Activated T-cell treated with anti-CD3 and anti-CD28 coated beads, Interleukin-2, amount 50 U/mL, for 4 hours (primary cell): ENCODE results near the gene RPGRIP1L. TPM values are rescaled to one million over a fixed set of nuclear protein-coding genes. Genes with fewer than 3 reads are reported as not detected.

Source experiments
- ATAC-seq, 2 donors: fragments of 200-7000 bp; cut with Tn5 transposase; one replicate each; pipeline ENCODE4 v1.10.0; 2021
- DNase-seq: peaks from one replicate; pipeline ENCODE4 v3.0.0-alpha.2; 2020
- H3K27me3 Mint-ChIP-seq: one replicate; pipeline ENCODE4 v1.8.0; 2021; ENCODE audit warnings: low read depth, mixed read lengths
- H3K36me3 Mint-ChIP-seq: one replicate; pipeline ENCODE4 v1.8.0; 2022; ENCODE audit warnings: mixed read lengths; ENCODE audit not compliant: insufficient read depth
- H3K4me1 Mint-ChIP-seq: one replicate; pipeline ENCODE4 v1.8.0; 2021; ENCODE audit warnings: low read depth, mixed read lengths
- H3K4me3 Mint-ChIP-seq: one replicate; pipeline ENCODE4 v1.8.0; 2021; ENCODE audit warnings: mild to moderate bottlenecking, moderate library complexity, mixed read lengths
- H3K9me3 Mint-ChIP-seq: one replicate; pipeline ENCODE4 v1.8.0; 2021; ENCODE audit warnings: mixed read lengths
- total RNA-seq, 3 donors: library from RNA; stranded (reverse); gene quantifications; one replicate each; pipeline ENCODE4 v1.2.1, GENCODE V29; 2021

The RPGRIP1L gene
- total RNA-seq, 3 donors from 2014 or later: 5.4 to 6.6 (median 5.9) TPM

DNA sequence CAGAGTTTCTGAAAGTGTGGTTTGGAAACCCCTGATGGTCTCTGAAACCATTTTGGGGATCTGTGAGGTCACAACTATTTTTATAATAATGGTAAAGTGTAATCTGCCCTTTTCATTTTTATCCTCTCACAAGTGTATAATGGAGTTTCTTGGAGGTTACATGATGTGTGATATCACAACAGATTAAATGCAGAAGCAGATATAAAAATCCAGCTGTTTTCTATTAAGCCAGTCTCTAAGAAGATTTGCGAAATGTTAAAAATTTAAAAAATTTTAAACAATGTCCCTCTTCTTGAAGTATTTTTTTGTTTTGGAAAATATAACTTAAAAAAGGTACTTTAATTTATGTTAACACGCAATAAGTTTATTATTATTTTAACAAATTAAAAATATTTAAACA lies 48.7 kb downstream of the RPGRIP1L start:
- H3K9me3 Mint-ChIP-seq: no peaks in the 10 kb centered on the region
- peaks cover 21% of the 10 kb centered on the region for H3K36me3 Mint-ChIP-seq
- H3K27me3 Mint-ChIP-seq: no peaks in the 10 kb centered on the region
- DNase-seq: no peak
- ATAC-seq: no peak
- H3K4me3 Mint-ChIP-seq: no peak overlapping the region
- no peaks in the 10 kb centered on the region for H3K4me1 Mint-ChIP-seq

DNA sequence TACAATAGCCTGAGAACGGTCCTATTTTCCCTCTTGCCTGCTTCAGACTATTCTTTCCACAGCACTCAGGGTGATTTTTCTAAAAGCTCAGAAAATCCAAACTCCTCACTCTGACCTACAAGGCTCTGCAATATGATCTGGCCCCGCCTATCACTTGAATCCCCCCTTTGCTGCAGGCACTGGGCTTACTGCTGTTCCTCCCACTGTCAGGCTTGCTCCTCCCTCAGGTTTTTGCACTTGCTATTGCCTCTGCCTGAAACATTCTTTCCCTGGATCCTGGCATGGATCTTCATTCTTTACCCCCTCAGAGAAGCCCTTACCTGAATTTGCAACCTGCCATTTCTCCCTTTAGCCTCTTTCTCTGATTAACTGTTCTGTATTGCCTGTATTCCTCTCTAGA lies 52.3 kb downstream of the RPGRIP1L start:
- no peaks in the 10 kb centered on the region for H3K4me1 Mint-ChIP-seq
- H3K36me3 Mint-ChIP-seq: peaks cover 31% of the 10 kb centered on the region
- H3K4me3 Mint-ChIP-seq: no peak overlapping the region
- H3K27me3 Mint-ChIP-seq: no peaks in the 10 kb centered on the region
- no peak for ATAC-seq
- no peaks in the 10 kb centered on the region for H3K9me3 Mint-ChIP-seq
- DNase-seq: no peak

DNA sequence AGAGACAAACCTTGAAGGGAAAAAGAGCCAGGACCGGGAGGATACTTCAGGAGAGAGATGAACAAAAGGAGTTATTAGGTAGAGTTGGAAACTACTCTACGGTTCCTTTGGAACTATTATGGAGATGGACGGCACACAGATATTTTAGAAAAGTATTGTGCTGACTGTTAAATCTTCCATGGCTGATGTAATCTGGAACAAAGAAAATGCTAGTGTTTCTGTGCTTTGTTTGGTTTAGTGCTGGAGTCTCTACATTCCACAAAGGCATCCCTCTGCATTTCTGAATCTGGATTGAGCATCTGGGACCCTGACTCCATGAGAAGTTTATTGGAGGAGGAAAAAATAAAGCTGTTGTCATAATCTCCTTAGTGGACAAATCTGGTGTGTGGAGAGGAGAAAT lies 57.2 kb downstream of the RPGRIP1L start:
- Mint-ChIP-seq H3K4me1 (no peaks in the 10 kb centered on the region), H3K4me3 (no peak overlapping the region), H3K36me3 (peaks cover 38% of the 10 kb centered on the region), H3K27me3 (no peaks in the 10 kb centered on the region), H3K9me3 (peaks cover 24% of the 10 kb centered on the region)
- ATAC-seq (no peak), DNase-seq (no peak)

GRCh38 chr16:53643474-53643873 lies 60.2 kb downstream of the RPGRIP1L start:
- Mint-ChIP-seq H3K27me3 (no peaks in the 10 kb centered on the region), H3K36me3 (peaks cover 42% of the 10 kb centered on the region), H3K4me1 (no peaks in the 10 kb centered on the region), H3K4me3 (no peak overlapping the region), H3K9me3 (peaks cover 24% of the 10 kb centered on the region)
- ATAC-seq (no peak), DNase-seq (no peak)

- Mint-ChIP-seq H3K36me3 (peaks cover 38% of the 10 kb centered on the region), H3K9me3 (peaks cover 24% of the 10 kb centered on the region), H3K4me1 (no peaks in the 10 kb centered on the region), H3K4me3 (no peak overlapping the region), H3K27me3 (no peaks in the 10 kb centered on the region)
- no peak for ATAC-seq
- no peak for DNase-seq
Measured at GRCh38 chr16:53642094-53642493, 61.6 kb downstream of the RPGRIP1L start.

DNA sequence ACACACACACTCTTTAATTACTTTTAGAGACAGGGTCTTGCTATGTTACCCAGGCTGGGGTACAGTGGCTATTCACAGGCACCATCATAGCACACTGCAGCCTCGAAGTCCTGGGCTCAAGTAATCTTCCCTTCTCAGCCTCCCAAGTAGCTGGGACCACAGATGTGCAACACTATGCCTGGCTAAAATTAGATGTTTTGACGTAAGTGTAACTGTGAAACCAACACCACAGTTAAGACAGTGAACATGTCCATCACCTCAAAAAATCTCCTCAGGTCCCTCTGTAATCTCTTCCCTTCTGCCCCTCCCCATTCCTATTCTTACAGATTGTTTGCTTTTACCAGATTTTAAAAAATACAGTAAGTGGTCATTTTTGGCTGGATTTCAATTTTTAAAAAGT lies 66.7 kb downstream of the RPGRIP1L start:
- no peak for DNase-seq
- H3K9me3 Mint-ChIP-seq: no peaks in the 10 kb centered on the region
- H3K4me1 Mint-ChIP-seq: no peaks in the 10 kb centered on the region
- H3K4me3 Mint-ChIP-seq: no peak overlapping the region
- ATAC-seq: no peak
- H3K27me3 Mint-ChIP-seq: no peaks in the 10 kb centered on the region
- peaks cover 20% of the 10 kb centered on the region for H3K36me3 Mint-ChIP-seq

DNA sequence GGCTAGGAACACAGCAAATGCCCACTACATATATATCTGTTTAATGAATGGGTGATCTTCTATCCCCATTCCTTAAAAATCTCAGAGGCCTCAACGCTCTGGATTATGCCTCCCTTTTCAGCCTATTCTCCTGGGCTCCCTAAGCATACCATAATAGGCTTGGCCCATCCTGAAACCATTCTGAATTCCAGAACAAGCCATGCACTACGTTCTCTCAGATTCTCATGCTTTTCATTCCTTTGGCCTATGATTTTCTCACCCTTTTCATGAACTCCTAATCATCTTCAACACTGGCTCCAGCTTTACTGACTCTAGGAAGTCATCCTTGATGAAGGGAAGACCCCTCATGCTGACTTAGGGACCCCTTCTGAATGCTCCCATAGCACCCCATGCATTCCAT lies 71.1 kb downstream of the RPGRIP1L start:
- Mint-ChIP-seq H3K4me1 (no peaks in the 10 kb centered on the region), H3K9me3 (no peaks in the 10 kb centered on the region), H3K36me3 (peaks cover 15% of the 10 kb centered on the region), H3K27me3 (no peaks in the 10 kb centered on the region), H3K4me3 (no peak overlapping the region)
- DNase-seq (no peak), ATAC-seq (no peak)

DNA sequence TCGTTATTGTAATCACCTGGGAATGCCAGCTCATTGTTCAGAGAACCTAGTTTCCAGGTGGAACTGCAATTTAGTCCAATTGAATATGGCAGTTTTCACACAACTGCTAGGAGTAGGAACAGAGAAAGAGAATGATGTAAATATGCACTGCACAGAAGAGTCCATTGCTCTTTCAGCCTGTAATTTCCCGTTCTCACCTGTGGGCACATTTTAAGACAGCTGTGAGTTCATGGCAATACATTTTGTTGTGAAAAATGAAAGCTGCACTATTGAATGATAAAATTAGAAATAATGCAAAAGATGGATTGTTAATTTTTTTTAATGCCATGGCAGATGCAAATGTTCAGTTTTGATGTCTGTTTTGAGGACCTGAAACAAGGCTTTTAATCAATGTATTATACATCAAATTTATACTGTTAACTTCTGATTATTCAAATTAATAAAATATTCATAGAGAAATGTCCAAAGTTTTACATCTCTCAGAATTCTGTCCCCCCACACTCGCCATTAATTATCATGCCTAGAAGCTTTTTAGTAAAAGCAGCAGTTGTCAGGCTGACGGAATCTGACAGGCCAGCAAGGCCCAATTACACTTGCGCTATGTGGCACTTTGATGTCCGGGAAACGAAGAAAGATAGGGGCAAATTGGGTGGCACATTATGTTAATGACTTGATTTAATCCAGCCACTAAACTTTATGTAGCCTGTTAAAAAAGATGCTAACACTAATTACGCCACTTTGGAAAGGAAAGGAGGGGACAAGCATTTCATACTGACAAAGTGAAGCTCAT lies 72.2 kb downstream of the RPGRIP1L start:
- no peak overlapping the region for H3K4me3 Mint-ChIP-seq
- H3K36me3 Mint-ChIP-seq: peaks cover 8% of the 10 kb centered on the region
- H3K27me3 Mint-ChIP-seq: no peaks in the 10 kb centered on the region
- H3K4me1 Mint-ChIP-seq: no peaks in the 10 kb centered on the region
- H3K9me3 Mint-ChIP-seq: no peaks in the 10 kb centered on the region
- no peak for DNase-seq
- ATAC-seq: no peak

- no peaks in the 10 kb centered on the region for H3K9me3 Mint-ChIP-seq
Measured at GRCh38 chr16:53629607-53630312, 73.9 kb downstream of the RPGRIP1L start.

DNA sequence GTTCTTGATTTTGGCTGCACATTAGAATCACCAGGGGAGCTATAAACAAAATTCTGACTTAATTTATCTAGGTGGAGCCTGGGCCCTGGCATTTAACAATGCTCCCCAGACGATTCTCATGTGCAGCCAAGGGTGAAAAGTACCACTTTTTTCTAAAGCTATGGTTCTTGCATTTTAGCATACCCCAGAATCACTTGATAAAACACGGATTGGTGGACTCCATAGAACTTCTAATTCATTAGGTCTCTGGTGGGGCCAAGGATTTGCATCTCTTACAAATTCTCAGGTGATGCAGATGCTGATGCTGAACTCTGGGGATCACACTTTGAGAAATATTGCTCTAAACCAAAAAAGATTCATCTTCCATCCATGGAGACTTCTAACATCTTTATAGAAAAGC lies 74.5 kb downstream of the RPGRIP1L start:
- Mint-ChIP-seq H3K4me3 (no peak overlapping the region), H3K36me3 (peaks cover 5% of the 10 kb centered on the region)
- no peak for DNase-seq

More at GRCh38 chr16:53629607-53630312, 73.9 kb downstream of the RPGRIP1L start:
- Mint-ChIP-seq H3K4me1 (no peaks in the 10 kb centered on the region), H3K4me3 (no peak overlapping the region), H3K27me3 (no peaks in the 10 kb centered on the region), H3K36me3 (peaks cover 5% of the 10 kb centered on the region)
- no peak for DNase-seq
- ATAC-seq: no peak

DNA sequence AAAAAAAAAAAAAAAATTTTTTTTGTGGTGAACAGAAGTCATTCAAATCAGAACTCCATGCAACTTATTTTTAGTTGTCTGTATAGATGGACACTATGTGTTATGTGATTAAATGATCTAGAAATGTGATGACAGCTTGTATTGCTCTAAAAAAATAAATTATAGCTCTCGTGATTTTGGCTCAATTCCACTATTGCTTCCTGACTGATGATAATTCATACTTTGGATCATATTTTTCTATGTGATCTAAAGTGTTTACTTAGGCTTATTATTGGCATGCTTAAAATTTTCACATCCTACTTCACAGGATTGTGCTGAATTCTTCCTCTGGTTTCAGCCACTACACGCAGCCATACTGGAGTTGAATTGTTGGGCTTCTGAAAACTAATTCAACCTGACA lies 76.8 kb downstream of the RPGRIP1L start:
- ATAC-seq (no peak), DNase-seq (no peak)
- H3K27me3 Mint-ChIP-seq: no peaks in the 10 kb centered on the region

More for the DNA sequence above, 74.5 kb downstream of the RPGRIP1L start:
- ATAC-seq: no peak
- H3K27me3 Mint-ChIP-seq: no peaks in the 10 kb centered on the region
- H3K4me1 Mint-ChIP-seq: no peaks in the 10 kb centered on the region
- no peaks in the 10 kb centered on the region for H3K9me3 Mint-ChIP-seq

GRCh38 chr16:53626161-53626560 lies 77.5 kb downstream of the RPGRIP1L start:
- no peaks in the 10 kb centered on the region for H3K36me3 Mint-ChIP-seq
- ATAC-seq (no peak), DNase-seq (no peak)
- H3K4me1 Mint-ChIP-seq: no peaks in the 10 kb centered on the region
- no peaks in the 10 kb centered on the region for H3K27me3 Mint-ChIP-seq
- no peak overlapping the region for H3K4me3 Mint-ChIP-seq
- H3K9me3 Mint-ChIP-seq: no peaks in the 10 kb centered on the region

More for the DNA sequence above, 76.8 kb downstream of the RPGRIP1L start:
- Mint-ChIP-seq H3K9me3 (no peaks in the 10 kb centered on the region), H3K36me3 (peaks cover 2% of the 10 kb centered on the region), H3K4me3 (no peak overlapping the region), H3K4me1 (no peaks in the 10 kb centered on the region)

- Mint-ChIP-seq H3K4me1 (no peaks in the 10 kb centered on the region), H3K4me3 (no peak overlapping the region), H3K27me3 (no peaks in the 10 kb centered on the region), H3K36me3 (no peaks in the 10 kb centered on the region), H3K9me3 (no peaks in the 10 kb centered on the region)
- no peak for DNase-seq
- no peak for ATAC-seq
Measured at GRCh38 chr16:53625221-53625620, 78.4 kb downstream of the RPGRIP1L start.

GRCh38 chr16:53622315-53622714 lies 81.3 kb downstream of the RPGRIP1L start:
- Mint-ChIP-seq H3K9me3 (no peaks in the 10 kb centered on the region), H3K4me1 (no peaks in the 10 kb centered on the region), H3K36me3 (peaks cover 4% of the 10 kb centered on the region), H3K27me3 (no peaks in the 10 kb centered on the region), H3K4me3 (no peak overlapping the region)
- no peak for DNase-seq
- ATAC-seq: no peak

DNA sequence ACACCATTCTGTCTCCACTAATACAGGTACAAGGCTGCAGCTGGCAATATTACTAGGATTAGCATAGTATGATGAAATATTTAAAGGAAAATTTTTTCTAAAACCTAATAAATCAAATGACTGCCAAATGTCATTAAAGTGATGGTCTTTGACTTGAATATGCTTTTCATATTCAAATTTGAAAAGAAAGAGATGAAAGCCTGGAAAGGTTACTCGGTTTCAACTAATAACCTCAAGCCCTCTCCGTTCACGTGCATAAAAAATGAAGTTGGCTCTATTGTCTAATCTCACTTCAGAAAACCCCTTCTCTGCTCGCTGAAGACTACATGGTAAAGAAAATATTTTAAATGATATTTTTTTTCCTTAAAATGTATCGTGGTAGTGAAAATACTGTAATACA lies 83.2 kb downstream of the RPGRIP1L start:
- H3K9me3 Mint-ChIP-seq: no peaks in the 10 kb centered on the region
- DNase-seq (no peak), ATAC-seq (no peak)
- H3K4me1 Mint-ChIP-seq: no peaks in the 10 kb centered on the region
- peaks cover 4% of the 10 kb centered on the region for H3K36me3 Mint-ChIP-seq
- no peak overlapping the region for H3K4me3 Mint-ChIP-seq
- H3K27me3 Mint-ChIP-seq: no peaks in the 10 kb centered on the region
